GM12872 (cell line): ENCODE data around the gene ANKRD31.
A peak's percentile ranks its signal among the peaks of the same experiment; 100 is the strongest.

Experiments used
- TF ChIP-seq, protein P1 (sequence below): IDR thresholded peaks from 3 replicates; pipeline ENCODE4 v1.5.1; 2011; ENCODE audit warnings: low read depth, mild to moderate bottlenecking, low read length, moderate library complexity; ENCODE audit not compliant: insufficient read depth

ANKRD31 gene

DNA sequence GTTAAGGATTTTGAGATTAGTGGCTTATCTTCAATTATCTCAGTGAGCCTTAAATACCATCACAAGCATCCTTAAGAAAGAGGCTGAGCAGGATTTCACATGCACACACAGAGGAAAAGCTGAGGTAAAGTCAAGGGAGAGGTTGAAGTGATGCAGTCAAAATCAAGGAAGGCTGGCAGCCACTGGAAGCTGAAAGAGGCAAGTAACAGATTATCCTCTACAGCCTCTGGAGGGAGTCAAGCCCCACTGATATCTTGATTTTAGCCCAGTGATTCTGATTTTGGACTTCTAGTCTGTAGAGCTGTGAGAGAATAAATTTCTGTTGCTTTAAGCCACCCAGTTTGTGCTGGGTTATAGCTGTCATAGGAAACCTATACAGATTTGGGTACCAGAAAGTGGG, 80.1 kb downstream of the ANKRD31 start:
- TF ChIP-seq, protein P1, sequence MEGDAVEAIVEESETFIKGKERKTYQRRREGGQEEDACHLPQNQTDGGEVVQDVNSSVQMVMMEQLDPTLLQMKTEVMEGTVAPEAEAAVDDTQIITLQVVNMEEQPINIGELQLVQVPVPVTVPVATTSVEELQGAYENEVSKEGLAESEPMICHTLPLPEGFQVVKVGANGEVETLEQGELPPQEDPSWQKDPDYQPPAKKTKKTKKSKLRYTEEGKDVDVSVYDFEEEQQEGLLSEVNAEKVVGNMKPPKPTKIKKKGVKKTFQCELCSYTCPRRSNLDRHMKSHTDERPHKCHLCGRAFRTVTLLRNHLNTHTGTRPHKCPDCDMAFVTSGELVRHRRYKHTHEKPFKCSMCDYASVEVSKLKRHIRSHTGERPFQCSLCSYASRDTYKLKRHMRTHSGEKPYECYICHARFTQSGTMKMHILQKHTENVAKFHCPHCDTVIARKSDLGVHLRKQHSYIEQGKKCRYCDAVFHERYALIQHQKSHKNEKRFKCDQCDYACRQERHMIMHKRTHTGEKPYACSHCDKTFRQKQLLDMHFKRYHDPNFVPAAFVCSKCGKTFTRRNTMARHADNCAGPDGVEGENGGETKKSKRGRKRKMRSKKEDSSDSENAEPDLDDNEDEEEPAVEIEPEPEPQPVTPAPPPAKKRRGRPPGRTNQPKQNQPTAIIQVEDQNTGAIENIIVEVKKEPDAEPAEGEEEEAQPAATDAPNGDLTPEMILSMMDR: 0 out of 3 replicates have a peak, but pooled peaks have one; percentile 3

DNA sequence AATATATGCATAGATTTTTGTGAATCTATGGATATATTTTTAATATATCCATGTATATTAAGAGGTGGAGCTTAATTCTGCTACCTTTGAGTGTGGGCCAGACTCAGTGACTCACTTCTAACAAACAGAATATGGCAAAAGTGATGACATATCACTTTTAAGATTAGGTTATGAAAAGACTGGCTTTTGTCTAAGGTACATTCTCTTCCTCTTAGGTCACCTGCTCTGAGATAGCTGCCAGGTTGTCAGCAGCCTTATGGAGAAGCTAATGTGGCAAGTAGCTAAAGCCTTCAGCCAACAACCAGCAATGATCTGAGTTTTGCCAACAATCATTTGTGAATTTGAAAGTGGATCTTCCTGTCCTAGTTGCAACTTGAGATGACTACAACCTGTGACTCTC, 83.8 kb downstream of the ANKRD31 start:
- TF ChIP-seq, protein P1: no peak

DNA sequence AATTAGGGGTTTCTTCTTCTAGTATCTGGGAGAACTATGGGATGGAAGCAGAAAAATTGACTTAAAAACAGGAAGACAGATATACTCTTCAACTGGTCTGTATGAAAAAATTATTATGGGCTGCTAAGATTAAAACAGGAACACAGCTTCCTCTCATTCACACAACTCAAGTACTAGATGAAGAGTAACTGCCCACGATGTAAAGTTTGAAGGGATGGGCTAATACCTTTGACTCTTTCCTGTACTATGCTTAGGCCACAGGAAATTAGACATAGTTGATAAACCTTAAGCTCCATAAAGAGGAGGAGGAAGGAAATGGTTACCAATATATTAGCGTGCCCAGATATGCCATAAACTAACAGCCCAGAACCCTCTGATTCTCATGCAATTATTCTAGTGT, 88.6 kb downstream of the ANKRD31 start:
- TF ChIP-seq, protein P1: no peak

DNA sequence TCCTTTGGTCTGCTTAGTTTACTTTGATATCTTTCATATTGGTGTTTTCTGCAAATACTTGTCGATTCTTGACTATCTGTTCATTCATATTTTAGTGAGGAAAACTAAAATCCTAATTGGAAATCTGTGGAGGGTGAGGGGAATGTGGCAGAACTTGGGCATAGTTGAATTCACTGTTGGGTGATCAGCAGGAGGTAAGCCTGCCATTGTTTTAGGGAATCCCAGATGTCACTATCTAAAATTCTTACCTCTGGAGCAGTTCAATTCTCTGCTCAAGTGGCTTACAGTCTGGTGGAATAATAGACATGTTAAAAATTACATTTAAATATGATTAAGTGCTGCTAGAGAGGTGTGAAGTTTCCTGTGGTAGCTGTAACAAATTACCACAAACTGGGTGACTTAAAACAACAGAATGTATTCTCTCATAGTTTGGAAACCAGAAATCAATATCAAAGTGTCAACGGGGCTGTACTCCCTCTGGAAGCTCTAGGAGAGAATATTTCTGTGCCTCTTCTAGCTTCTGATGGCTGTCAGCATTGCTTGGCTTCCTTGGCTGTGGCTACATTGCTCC, 94.0 kb downstream of the ANKRD31 start:
- TF ChIP-seq, protein P1: no peak

DNA sequence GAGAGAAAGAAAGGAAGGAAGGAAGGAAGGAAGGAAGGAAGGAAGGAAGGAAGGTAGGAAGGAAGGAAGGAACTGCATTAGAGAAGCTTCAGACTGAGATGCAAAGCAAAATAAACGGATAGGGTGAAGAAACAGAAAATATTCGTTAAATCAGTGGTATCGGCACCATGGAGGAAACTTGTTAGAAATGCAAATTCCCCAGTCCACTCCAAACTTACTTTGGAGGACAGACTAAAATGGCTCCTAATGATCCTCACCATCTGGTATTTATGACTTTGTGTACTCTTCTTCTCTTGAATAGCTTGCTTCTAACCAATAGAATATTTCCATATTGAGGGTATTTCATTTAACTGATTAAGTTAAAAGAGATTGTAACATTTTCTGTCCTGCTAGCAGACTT, 96.4 kb downstream of the ANKRD31 start:
- TF ChIP-seq, protein P1: no peak

DNA sequence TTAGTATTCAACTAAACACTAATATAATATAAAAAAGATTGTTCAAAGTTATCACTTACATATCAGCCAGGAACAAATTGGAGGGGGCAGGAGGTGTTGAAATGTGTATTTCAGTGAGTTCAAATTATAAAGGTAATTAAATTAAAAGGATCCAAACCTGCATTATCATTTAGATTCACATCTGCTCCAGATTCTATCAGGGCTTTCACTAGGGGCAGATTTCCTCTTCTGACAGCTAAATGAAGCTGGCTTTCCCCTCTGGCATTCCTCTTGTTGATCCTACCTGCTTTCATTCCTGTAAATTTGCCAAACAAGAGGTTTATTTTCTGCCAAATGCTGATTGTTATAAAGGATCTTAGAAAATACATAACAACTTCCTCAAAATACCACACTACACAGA, 98.0 kb downstream of the ANKRD31 start:
- TF ChIP-seq, protein P1: no peak

DNA sequence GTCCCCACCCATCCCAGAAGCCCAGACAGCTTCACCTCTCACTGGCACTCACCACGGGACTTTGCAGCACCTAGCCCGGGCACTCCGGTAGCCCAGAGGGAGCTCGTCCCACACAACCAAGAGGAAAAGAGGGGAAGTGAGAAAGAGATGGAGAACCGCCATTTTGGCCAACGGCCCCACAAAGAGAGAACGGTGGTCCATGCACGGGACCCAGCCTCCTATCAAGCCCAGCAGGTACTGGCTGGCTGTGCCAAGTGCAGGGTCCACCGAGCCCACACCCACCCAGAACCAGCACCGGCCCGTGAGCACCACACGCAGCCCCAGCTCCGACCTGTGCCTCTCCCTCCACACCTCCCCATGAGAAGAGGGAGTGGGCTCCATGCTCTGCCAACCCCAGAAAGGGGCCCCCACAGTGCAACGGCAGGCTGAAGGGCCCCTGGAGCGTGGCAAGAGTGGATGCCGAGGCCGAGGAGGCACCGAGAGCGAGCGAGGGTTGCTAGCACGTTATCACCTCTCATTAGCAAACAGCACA, 105.8 kb downstream of the ANKRD31 start:
- TF ChIP-seq, protein P1: no peak
